NK-92 (cell line): ENCODE data around the gene ATXN7L1.

ENCODE experiments used
- DNase-seq: peaks from one replicate; lab custom pipeline; 2025; ENCODE audit not compliant: unreplicated experiment; lab: John Stamatoyannopoulos, UW

The ATXN7L1 gene

DNA sequence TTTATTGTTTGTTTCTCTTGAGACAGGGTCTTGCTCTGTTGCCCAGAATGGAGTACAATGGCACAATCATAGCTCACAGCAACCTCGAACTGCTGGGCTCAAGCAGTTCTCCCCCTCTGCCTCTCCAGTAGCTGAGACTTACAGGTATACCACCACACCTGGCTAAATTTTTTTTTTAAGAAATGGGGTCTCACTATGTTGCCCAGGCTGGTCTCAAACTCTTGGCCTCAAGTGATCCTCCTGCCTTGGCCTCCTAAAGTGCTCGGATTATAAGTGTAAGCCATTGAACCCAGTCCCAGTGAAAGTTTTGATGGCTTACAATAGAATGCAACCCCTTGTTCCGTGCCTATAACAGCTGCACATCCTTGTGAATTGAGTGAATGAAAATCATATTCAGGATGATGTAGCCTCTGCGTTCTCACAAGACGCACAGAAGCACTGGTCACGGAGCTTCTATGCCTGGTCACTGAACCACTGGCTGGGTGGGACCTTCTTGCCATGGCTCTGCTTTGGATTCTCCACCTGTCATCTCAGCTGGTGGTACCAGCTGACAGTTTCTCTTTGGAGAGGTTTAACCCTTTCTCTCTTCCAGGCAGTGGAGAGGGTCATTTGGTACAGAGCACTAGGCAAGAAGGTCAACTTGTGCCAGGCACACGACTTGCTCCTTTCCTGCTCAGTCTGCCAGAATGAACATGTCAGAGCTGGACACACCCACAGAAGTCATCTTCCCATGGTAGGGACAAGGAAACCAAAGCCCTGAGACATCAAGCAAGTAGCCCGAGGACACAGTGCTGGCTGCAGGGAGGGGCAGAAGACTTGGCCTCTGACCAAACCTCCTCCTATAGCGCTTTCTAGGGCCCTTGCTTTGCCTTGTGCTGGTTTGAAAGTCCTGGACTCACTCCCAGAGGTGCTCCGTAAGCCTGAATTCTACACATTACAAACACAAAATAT is 89.6 kb downstream of the ATXN7L1 start:
- DNase-seq, result no peak

GRCh38 chr7:105782391-105783042 is 93.9 kb downstream of the ATXN7L1 start:
- DNase-seq, result no peak

GRCh38 chr7:105779856-105780780 is 96.3 kb downstream of the ATXN7L1 start:
- no peak for DNase-seq

- DNase-seq, result no peak
These were observed 97.4 kb downstream of the ATXN7L1 start for GRCh38 chr7:105778956-105779355.

DNA sequence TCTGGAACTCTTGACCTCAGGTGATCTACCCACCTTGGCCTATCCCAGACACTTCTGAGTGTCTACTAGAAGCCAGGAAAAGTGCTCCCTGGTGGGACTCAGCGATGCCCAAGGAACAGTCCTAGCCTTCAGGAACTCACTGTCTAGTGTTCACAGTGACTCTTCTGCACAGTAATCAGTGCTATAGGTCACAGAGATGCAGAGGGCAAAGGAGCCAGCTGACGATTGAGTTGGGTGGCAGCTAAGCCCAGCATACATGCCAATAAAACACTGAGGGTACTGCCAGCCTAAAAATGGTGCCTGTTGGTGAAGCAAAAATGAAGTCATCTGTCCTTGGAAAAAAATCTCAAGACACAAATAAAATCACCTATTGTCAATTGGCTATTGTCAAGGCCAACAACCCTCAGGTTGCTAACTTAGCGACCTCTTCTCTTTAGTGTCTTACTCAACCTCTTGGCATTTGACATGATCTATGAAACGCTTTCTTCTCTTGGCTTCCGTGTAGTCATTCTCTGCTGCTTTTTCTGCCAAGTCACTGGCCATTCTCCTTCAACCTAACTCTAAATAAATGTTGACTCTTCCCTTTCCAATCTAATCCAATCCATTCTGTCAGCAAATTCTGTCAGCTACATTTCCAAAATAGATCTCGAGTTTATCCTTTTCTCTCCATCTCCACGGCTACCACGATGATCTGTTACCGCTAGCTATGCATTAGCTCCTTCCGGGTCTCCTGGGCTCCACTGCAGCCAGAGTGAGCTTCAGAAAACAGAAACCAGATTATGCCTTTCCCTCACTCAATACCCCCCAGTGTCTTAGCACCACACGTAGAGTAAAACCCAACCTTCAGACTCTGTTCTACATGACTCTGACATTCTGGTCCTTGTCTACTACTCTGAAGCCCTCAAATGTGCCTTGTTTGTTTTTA is 99.2 kb downstream of the ATXN7L1 start:
- no peak for DNase-seq

DNA sequence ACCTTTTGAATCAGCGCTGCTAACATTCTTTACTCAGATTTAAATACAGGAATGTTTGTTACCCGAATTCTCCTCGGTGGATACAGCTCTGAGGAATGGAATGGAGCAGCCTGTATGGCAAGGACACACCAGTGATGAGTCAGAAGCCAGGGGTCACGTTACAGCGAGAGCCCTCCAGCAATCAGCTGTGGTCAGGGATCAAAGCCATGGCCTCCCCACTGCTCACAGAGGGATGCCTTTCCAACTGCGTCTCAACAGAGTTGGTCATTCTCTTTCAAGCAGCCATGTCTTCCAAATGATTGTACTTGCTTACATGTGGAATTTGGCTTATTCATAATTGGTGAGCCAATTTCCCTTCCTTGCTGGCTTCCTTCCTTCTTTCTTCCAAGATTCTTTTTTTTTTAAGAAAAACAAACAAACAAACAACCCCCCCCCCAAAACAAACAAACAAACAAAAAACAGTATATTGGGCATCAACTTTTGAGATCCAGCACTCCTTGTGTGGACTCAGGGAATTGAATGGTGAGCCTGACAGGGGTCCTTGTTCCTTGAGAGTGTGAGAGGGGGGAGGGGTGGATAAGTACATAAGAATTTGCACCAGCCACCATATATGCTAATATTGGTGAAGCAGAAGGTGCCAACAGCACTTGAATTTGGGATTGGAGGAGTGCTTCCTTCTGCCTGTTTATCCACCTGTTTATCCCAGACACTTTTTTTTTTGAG is 100.2 kb downstream of the ATXN7L1 start:
- DNase-seq, result no peak

- DNase-seq, result no peak
These were observed 100.8 kb downstream of the ATXN7L1 start for GRCh38 chr7:105775580-105775979.

DNA sequence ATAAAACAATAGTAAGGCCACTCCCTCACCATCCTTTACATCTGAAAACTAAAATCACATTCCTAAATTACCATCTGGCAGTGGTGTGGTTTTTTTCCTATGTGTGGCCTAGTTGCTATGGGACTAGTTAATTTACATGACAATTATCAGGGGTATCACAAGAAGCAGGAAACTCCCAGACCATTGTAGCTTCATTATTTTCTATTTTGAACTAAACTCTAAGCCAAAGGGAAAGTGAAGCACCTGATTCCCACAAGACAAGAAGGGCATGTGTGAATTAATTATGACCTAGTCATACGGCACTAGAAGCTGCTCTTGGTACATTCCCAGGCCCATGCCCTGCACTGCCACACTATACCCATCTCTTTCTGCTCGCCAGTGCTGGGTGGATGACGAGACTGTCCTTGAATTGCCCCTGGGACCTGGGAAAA is 103.4 kb downstream of the ATXN7L1 start:
- DNase-seq, result no peak

DNA sequence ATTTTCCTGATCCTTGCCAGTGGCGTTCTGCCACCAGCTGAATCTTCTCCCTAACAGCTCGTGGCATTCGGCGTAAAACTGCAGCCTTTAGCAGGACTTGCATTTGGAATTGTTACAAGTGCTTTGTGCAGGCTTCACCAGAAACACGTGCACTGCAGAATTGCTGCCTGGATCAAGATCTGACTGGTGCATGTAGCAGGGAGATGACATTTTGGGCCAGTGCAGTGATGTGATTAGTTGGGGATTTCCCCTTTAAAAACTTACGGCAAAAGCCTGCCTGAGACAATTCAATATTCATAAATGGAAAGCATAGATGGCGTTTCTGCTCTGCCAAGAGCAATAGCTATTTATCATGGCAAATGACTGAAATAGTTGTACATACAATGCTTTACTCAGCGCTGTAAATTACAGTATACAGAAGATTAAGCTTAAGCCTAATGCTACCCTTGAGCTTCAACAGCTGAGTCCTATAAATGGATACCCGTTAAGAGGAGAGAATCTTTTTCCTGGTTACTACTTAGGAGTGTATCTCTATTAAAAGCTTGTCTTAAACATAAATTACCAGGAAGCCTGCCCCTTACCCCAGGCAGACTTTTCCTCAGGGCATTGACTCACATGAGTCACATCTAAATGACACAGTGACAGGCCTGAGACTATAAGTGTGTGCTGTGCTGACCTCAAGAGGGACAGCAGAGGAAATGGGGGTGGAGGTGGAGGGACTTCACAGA is 106.3 kb downstream of the ATXN7L1 start:
- DNase-seq, result no peak

GRCh38 chr7:105768898-105769507 is 107.4 kb downstream of the ATXN7L1 start:
- DNase-seq, result no peak

- DNase-seq, result no peak
These were observed 108.3 kb downstream of the ATXN7L1 start for GRCh38 chr7:105768117-105768516.

DNA sequence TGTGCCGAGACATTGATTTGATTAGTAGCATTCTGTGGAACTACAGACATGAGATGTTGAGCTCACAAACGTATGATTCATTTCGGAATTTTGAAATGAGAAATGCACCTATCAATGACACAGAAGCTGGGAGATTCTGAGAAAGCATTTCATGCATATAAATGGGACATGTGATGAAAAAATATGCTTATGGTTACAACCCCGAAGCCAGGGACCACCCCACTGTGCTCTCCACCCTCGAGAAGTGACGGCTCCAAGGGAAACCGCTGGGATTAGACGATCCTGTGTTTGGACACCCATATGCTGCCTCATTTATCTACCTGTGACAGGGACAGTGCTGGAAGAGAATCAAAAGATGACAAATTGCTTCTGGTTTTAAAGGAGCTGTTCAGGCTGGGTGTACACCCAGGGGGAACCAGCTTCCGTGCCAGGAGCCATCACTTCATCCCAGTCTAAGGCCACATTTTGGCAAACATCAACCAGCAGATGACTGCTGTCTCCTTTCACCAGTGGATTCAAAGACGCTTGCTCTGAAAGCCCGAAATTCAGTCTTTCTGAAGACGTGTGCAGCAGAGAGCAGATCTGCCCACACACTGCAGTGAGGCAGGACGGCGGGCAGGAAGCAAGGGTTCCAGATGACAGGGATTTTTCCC is 109.9 kb downstream of the ATXN7L1 start:
- no peak for DNase-seq

GRCh38 chr7:105765846-105766245 is 110.6 kb downstream of the ATXN7L1 start:
- DNase-seq, result no peak

DNA sequence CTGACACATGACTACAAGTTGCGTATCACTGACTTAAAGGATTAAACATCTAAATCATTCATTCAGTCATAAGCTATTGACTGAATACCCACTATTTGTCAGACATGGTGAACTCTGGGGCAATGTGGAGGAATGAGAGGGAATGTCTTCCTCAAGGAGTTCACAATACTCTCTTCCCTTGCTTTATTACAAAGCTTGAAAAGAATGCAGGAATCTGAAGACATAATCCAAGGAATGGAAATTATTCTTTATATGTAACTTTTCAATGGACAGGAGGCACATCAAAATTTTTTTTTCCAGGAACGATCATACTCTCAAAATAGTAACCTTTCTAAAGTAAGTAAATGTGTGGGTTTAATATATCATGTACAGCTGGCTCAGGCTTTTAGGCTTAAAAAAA is 111.9 kb downstream of the ATXN7L1 start:
- no peak for DNase-seq

- DNase-seq, result no peak
These were observed 115.6 kb downstream of the ATXN7L1 start for GRCh38 chr7:105760551-105761447.

DNA sequence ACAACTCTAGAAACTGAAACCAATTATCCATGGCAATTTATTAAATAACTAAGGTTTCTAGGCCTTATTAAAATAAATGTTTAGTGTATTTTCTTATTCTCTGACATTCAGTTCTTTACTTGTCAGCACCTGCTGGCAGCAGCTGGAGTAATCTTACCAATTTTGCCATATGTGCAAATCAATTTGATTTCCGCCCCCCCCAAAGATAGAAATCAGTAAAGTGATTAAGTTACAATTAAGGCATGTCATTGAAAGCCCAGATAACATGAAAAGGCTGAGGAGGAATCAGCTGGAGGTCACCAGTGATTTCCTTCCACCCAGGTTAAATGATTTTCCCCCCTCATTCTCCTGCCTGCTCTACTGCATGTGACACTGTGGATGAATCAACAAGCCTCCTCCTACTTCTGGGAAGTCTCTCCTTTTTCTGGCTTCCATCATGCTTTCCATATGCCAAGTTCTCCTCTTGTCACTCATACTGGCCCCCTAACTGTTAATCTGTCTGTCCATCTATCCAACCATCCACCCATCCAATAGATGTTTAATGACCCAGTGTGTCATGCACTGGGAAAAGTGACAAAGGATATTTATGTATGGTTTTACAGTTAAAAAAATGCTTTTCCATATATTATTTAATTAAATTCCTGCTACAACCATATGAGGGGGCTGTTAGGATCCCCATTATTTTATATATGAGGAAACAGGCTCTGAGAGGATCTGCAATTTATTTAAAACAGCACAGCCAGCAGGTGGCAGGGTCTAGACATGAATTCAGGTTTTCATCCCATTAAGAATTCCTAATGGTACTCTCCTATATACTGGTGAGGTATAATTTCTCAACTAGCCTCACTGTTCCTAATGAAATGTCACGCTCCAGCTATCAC is 116.5 kb downstream of the ATXN7L1 start:
- DNase-seq, result no peak
